Ascending aorta (tissue), 2 donors: Measurements from ENCODE around the gene ICA1. TPM values are rescaled to one million over a fixed set of nuclear protein-coding genes. Genes with fewer than 3 reads are reported as not detected.

Source experiments
- DNase-seq, 2 donors: peaks; one replicate each; pipeline ENCODE4 v3.0.0-alpha.2; 2019; ENCODE audit warnings: low spot score in 2 of 2
- H3K27ac ChIP-seq, 2 donors: fragments of 200-600 bp; sonication (generic); one replicate each; pipeline ENCODE4 v1.5.1; 2016 to 2017; ENCODE audit warnings: mild to moderate bottlenecking in 1 of 2
- H3K27me3 ChIP-seq: fragments of 200-600 bp; sonication (generic); one replicate; pipeline ENCODE4 v1.5.1; 2017
- H3K36me3 ChIP-seq, 2 donors: fragments of 200-600 bp; sonication (generic); one replicate each; pipeline ENCODE4 v1.5.1; 2016
- H3K4me1 ChIP-seq, 2 donors: fragments of 200-600 bp; sonication (generic); one replicate each; pipeline ENCODE4 v1.5.1; 2016 to 2017; ENCODE audit warnings: mild to moderate bottlenecking in 1 of 2
- H3K4me3 ChIP-seq, 2 donors: fragments of 200-600 bp; sonication (generic); one replicate each; pipeline ENCODE4 v1.5.1; 2016 to 2017; ENCODE audit warnings: mild to moderate bottlenecking in 1 of 2
- H3K9me3 ChIP-seq, 2 donors: fragments of 200-600 bp; sonication (generic); one replicate each; pipeline ENCODE4 v1.5.1; 2016
- intact Hi-C: fragments of 100-400 bp; cut with DNase I; formaldehyde crosslinking; loops from one replicate; pipeline ENCODE4 v1.15.1; 2023
- total RNA-seq: library from RNA; depleted of rRNA; stranded (reverse); fragments of >200 nt; gene quantifications from one replicate; pipeline ENCODE4 v1.1.0, GENCODE V29; 2016
- TF ChIP-seq, protein P1 (sequence below), 3 experiments: fragments of 200-600 bp in 2 of 3; fragments of 450-650 bp in 1 of 3; sonication (generic) in 2 of 3; IDR thresholded peaks; one replicate each; pipeline ENCODE4 v1.5.1; 2016 to 2019; ENCODE audit warnings: antibody characterized with exemption in 3 of 3, mild to moderate bottlenecking in 1 of 3, moderate library complexity in 1 of 3

ICA1 gene
- total RNA-seq, 1 donor from 2014 or later, result 18.3 TPM

DNA sequence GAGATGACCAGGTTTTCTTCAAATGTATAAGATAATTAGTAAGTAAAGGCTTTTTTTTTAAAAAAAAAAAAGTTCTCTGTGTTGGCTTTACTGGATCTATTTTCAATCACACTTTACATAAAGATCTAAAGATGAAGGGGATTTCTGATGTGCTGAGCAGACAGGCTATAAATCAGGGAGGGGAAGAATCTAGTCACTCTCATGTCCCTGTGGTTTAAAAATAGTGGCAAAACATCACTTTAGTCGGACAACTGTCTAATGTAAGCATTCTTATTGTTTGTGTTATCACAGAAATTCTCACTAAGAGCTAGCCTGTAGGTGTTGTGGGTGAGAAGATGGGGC is 132.7 kb downstream of the ICA1 start:
- DNase-seq, result no peak
- no peaks in the 10 kb centered on the region for H3K36me3 ChIP-seq
- no peaks in the 10 kb centered on the region for H3K4me1 ChIP-seq
- H3K27me3 ChIP-seq, result no peaks in the 10 kb centered on the region
- no peak overlapping the region for H3K27ac ChIP-seq
- intact Hi-C loops, result no loop called here
- TF ChIP-seq, protein P1, sequence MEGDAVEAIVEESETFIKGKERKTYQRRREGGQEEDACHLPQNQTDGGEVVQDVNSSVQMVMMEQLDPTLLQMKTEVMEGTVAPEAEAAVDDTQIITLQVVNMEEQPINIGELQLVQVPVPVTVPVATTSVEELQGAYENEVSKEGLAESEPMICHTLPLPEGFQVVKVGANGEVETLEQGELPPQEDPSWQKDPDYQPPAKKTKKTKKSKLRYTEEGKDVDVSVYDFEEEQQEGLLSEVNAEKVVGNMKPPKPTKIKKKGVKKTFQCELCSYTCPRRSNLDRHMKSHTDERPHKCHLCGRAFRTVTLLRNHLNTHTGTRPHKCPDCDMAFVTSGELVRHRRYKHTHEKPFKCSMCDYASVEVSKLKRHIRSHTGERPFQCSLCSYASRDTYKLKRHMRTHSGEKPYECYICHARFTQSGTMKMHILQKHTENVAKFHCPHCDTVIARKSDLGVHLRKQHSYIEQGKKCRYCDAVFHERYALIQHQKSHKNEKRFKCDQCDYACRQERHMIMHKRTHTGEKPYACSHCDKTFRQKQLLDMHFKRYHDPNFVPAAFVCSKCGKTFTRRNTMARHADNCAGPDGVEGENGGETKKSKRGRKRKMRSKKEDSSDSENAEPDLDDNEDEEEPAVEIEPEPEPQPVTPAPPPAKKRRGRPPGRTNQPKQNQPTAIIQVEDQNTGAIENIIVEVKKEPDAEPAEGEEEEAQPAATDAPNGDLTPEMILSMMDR (IDR thresholded peaks at IDR 0.05), result no peak
- no peaks in the 10 kb centered on the region for H3K9me3 ChIP-seq
- no peak overlapping the region for H3K4me3 ChIP-seq

DNA sequence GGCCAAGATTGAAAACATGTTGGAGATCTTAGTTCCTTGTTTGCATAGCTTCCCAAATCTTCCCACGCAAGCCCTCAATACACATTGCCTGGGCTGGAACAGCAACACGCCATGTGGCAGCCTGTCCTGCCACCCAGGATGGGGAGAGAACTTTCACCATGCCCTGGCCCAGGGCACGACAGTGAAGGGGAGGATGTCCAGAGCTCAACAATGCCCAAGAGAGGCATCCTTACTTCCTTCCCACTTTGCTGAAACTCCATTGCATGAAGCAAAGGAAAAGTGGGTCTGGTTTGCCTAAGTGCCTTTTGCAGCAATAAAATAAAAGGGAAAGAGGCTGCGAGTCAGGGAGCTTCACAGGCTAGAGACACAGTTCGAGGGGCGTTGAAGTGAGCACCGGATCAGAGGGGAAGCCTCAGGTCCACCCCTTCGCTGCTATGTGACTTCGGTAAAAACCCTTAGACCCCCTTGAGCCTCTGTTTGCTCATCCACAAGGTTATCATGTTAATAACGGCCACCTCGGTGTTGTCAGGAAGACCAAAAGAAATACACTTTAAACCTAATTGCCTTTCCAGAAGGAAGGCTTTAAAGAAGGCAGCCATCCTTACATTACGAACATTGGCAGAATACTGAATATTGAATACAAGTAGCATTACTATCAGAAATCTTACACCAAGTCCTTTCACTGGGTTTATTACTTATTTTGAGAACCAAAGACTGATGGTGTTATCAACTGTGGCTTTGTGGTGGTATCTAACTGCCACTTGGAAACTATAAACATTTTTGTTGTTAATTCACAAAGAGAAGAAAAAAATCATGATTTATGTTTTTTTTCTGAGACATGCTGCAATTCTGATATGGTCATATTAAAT is 133.3 kb downstream of the ICA1 start:
- Histone ChIP-seq H3K4me1 (no peaks in the 10 kb centered on the region), H3K9me3 (no peaks in the 10 kb centered on the region), H3K27me3 (no peaks in the 10 kb centered on the region), H3K4me3 (no peak overlapping the region), H3K36me3 (no peaks in the 10 kb centered on the region), H3K27ac (no peak overlapping the region)
- no peak for DNase-seq
- TF ChIP-seq, protein P1 (IDR thresholded peaks at IDR 0.05), result no peak
- intact Hi-C loops, result no loop called here

DNA sequence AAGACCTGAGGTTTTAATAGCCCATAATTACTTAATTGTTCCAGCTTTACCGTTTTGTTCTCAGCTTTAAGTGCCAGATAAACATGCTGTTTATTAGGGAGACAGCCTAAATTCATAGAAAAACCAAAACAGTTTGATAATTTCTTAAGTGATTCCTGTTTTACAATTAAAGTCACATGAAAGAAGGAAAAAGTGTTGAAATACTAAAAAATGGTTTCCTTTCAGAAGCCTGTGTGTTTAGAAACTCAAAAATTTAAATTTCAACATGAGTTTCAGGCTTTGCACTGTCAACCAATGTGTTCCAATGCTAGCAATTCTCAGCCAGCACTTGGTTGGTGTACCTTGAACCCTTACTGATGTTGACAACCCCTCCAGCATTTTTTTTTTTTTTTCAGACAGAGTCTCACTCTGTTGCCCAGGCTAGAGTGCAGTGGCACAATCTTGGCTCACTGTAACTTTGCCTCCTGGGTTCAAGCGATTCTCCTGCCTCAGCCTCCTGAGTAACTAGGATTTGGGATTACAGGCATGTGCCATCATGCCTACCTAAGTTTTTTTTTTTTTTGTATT is 135.3 kb downstream of the ICA1 start:
- Histone ChIP-seq H3K9me3 (no peaks in the 10 kb centered on the region), H3K36me3 (no peaks in the 10 kb centered on the region), H3K27me3 (no peaks in the 10 kb centered on the region), H3K4me1 (no peaks in the 10 kb centered on the region), H3K4me3 (no peak overlapping the region), H3K27ac (no peak overlapping the region)
- intact Hi-C loops, result no loop called here
- no peak for DNase-seq
- TF ChIP-seq, protein P1 (IDR thresholded peaks at IDR 0.05), result no peak

DNA sequence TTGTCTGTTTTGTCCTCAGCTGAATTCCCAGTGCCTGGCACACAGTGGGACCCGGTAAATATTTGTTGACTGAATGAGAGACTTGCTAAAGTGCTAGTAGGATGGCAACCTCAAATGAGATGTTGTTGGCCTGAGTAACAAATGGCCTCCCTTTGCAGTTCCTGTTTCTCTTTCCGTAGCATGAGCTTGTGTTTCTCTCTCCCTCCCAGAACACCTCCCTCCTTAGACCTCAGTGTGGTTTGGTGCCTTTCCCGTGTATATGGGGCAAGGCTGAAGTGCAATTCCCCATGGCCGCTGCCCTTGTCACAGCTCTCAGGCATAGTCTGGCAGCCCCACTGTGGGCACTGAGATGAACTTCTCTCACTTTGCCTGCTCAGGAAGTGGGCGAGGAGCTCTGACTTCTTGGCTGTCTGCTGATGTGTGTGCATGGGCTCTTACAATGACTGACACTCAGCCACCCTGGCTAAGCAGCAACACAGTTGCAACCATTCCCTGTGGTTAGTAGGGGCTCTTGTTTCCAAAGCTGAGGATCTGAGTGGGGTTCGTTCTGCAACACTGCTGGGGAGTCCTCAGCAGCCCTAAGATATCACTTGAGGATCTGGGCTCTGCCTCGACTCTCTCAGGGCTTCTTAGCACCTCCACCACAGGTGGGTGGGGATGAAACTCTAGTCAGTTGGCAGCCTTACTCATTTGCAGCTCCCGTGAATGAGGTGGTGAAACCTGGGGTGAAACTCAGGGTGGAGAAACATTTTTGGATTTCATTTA is 136.1 kb downstream of the ICA1 start:
- intact Hi-C loops, result no loop called here
- Histone ChIP-seq H3K4me1 (no peaks in the 10 kb centered on the region), H3K9me3 (no peaks in the 10 kb centered on the region), H3K27ac (no peak overlapping the region), H3K36me3 (no peaks in the 10 kb centered on the region), H3K27me3 (no peaks in the 10 kb centered on the region), H3K4me3 (no peak overlapping the region)
- peak; percentile 24 to 69 for DNase-seq
- TF ChIP-seq, protein P1 (IDR thresholded peaks at IDR 0.05), result no peak

DNA sequence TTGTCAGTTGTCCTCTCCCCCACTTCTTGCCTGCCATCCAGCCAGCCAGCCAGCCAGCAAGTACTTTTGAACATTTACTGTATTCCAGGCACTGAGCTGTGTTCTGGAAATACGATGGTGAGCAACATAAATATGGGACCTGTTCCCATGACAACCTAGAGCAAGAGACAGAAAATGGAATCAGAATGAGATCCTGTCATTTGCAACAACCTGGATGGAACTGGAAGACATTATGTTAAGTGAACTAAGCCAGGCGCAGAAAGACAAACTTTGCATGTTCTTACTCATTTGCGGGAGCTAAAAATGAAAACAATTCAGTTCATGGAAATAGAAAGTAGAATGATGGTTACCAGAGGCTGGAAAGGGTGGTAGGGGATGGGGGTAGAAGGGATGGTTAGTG is 140.7 kb downstream of the ICA1 start:
- H3K9me3 ChIP-seq, result no peaks in the 10 kb centered on the region
- TF ChIP-seq, protein P1 (IDR thresholded peaks at IDR 0.05), result no peak
- no peaks in the 10 kb centered on the region for H3K4me1 ChIP-seq
- no peak for DNase-seq
- H3K27ac ChIP-seq, result no peak overlapping the region
- H3K27me3 ChIP-seq, result no peaks in the 10 kb centered on the region
- H3K36me3 ChIP-seq, result no peaks in the 10 kb centered on the region
- H3K4me3 ChIP-seq, result no peak overlapping the region
- intact Hi-C loops, result no loop called here
